Inferior parietal cortex (tissue), 1 donor: ENCODE measurements around the gene TEX53.

Source experiments
- DNase-seq: peaks from one replicate; pipeline ENCODE4 v3.0.0-alpha.2; 2016; ENCODE audit errors: extremely low spot score

The TEX53 gene

DNA sequence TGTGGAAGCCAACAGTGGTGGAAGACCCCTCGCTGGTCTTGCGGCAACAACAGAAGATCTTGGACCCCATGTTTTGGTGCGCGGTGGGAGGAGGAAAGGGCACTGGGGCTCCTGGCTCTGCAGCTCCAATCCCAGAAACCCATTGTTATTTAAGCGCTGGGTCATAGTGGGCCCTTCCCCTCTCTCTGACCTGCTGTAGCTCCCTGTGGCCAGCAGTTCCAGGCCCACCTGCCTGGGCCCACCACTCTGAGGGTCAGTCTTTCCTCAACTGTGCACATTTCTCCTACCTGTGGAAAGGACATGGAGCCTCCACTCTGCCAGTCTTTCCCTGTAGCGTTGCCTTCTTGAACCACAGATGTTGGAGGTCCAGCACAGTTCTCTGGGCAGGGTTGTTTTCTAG, at the start of gene TEX53:
Gene TEX53 (minus strand): TSS at position 101 of the 400 bp plus-strand sequence. CDS start 31 bp downstream, at position 70.
- DNase-seq = no peak

- DNase-seq = no peak
These were observed 49.1 kb upstream of the TEX53 start for GRCh38 chr9:114706711-114707110.

GRCh38 chr9:114701988-114702387, 44.4 kb upstream of the TEX53 start:
- no peak for DNase-seq

DNA sequence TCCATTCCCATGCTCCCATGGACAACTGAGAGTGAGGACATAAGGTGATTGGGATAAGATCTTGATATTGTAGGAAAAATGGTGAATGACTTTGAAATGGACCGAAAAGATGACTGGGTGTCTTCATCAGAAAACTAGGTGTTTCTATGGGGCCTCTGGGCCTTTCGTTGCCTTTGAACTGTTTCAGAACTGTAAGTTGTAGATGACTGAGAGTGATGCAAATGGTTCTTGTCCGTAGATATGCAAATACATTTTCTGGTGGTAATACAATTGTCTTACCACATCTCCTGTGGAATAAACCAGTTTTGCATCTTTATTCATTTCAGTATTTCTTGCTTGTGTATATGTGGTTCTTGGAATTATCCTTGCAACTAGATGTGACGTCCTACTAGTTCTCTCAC, 40.3 kb upstream of the TEX53 start:
- no peak for DNase-seq

DNA sequence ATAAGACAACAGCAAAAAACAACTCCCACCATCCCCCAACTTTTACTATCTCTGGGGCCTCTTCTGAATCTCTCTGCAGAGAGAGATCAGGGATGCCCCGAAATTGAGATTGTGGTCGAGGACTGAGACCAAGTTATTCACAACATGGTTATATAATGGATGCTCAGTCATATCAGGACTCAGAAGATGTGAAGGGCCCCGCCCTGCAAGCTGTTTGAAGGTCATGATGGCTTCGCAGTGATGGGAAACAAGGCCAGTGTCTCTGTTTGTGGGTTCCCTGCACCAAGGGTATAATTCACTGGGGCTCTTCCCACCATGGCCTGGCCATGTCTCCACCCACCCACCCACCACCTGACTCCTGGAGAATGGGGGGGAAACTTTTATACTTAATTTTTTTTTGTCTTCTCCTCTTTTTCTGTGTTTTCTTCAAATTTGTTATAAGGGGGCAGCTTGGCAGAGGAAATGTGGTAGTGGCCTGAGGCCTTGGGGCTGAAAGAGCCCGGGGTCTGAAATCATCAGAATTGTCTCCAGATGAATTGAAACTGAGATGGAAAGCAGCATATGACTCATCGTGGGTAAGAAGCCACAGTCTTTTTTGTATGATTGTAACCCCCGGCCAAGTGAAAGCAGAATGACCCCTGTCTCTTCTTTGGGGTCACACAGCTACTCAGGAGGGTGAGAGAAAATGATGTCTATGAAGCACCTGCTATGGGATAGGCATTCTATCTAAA, 39.4 kb upstream of the TEX53 start:
- DNase-seq = no peak

- no peak for DNase-seq
These were observed 38.3 kb upstream of the TEX53 start for GRCh38 chr9:114695948-114696347.

- no peak for DNase-seq
These were observed 37.2 kb upstream of the TEX53 start for GRCh38 chr9:114694719-114695269.

- DNase-seq = no peak
These were observed 36.5 kb upstream of the TEX53 start for GRCh38 chr9:114694146-114694545.

DNA sequence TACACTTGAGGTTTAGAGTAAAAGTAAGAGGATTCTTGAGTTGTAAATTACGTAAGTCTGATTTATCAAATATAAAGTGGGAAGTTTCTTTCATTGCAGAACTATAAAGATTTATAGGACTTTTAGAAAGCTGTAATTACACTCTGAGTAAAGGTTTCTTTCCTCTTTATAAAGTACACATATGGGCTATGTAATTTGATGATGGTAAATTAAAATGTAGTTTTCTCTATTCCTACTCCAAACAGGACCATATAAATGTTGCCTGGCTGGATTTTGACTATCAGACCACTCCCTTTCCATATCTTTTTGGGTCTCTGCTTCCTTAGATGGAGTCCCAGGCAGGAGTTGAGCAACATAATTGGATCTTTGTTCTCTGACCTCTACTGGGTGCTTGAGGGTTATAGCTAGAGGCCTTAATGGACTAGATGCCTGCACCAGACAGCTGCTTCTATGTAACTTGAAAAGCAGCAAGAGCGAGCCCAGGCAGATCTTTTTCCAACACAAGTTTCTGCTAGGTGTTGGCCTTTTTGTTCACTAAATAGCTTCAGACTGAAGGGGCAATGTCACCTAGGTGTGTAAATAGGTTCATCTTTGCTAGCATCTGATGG, 35.7 kb upstream of the TEX53 start:
- no peak for DNase-seq

- DNase-seq = no peak
These were observed 34.3 kb upstream of the TEX53 start for GRCh38 chr9:114691956-114692295.

- peak; percentile 12 for DNase-seq
These were observed 33.7 kb upstream of the TEX53 start for GRCh38 chr9:114691046-114691955.

DNA sequence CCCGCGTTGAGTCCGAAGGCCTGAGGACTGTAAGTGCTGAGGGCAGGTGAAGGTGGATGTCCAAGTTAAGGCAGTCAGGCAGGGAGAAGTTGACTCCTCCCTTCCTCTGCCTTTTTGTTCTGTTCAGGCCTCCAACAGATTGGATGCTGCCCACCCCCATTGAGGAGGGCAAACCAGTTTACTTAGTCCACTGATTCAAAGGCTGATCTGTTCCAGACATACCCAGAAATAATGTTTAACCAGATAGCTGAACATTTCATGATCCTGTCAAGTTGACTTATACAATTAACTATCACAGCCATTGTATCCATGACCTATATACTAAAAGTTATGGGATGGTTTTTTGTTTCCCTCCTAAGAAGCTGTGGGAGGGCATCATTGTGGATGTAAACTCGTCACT, 32.7 kb upstream of the TEX53 start:
- no peak for DNase-seq

GRCh38 chr9:114689813-114690212, 32.2 kb upstream of the TEX53 start:
- no peak for DNase-seq

DNA sequence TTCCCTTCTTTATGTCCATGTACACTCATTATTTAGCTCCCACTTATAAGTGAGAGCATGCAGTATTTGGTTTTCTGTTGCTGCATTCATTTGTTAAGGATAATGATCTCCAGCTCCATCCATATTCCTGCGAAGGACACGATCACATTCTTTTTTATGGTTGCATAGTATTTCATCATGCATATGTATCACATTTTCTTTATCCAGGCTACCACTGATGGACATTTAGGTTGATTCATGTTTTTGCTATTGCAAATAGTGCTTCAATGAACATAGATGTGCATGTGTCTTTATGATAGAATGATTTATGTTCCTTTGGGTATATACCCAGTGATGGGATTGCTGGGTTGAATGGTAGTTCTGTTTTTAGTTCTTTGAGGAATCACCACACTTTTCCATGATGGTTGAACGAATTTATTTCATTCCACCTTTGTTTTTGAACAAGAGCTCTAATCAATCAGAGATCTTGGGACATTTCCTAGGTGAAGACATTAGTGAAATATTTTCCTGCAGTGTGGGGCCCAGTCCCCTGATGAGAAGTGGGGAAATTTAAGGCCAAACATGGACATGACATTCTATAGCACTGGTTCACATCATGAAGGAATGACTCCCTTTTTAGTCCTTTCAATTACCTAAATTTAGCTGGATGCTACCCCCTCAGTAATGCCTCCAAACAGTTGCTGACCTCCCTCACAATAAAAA, 31.5 kb upstream of the TEX53 start:
- no peak for DNase-seq

- DNase-seq = no peak
These were observed 30.8 kb upstream of the TEX53 start for GRCh38 chr9:114688379-114688778.

DNA sequence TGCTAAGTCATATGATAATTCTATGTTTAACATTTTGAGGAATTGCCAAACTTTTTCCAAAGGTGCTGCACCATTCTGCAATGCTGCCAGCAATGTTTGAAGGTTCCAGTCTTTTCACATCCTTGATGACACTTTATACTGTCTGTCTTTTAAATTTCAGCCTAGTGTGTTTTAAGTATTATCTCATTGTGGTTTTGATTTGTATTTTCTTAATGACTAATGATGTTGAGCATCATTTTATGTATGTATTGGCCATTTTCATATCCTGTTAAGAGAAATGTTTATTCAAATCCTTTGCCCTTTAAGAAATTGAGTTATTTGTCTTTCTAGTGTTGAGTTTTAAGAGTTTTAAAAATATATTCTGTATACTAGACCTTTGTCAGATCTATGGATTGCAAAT, 29.4 kb upstream of the TEX53 start:
- no peak for DNase-seq

GRCh38 chr9:114685951-114686350, 28.3 kb upstream of the TEX53 start:
- DNase-seq = no peak

DNA sequence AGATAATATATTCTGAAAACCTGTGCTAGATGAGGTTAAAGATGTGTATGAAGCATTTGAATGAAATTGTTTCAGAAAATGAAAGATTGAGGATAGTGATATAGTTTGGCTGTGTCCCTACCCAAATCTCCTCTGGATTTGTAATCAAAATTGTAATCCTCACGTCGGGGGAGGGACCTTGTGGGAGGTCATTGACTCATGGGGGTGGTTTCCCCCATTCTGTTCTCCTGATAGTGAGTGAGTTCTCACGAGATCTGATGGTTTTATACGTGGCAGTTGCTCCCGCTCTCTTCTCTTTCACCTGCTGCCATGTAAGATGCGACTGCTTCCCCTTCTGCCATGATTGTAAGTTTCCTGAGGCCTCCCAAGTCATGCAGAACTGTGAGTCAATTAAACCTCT, 26.4 kb upstream of the TEX53 start:
- no peak for DNase-seq

- no peak for DNase-seq
These were observed 25.2 kb upstream of the TEX53 start for GRCh38 chr9:114682846-114683245.

- DNase-seq = peak; percentile 64
These were observed 24.2 kb upstream of the TEX53 start, which contains the start of gene TEX48 for GRCh38 chr9:114681594-114682332. TEX48 (minus strand) TSS chr9:114682192; CDS start chr9:114671723, 10,469 bp downstream.
